NCI-H82 (cell line): ENCODE data around the gene MARCO.
"Not testable (repeated sequence)": the region's sequence is repeated elsewhere in the genome, so short reads cannot be mapped to it uniquely, and the experiment has no call there.

Experiments
- DNase-seq: peaks from one replicate; lab custom pipeline; 2025; lab: John Stamatoyannopoulos, UW

The MARCO gene

GRCh38 chr2:118925981-118926380, 16.0 kb upstream of the MARCO start:
- DNase-seq: no peak

DNA sequence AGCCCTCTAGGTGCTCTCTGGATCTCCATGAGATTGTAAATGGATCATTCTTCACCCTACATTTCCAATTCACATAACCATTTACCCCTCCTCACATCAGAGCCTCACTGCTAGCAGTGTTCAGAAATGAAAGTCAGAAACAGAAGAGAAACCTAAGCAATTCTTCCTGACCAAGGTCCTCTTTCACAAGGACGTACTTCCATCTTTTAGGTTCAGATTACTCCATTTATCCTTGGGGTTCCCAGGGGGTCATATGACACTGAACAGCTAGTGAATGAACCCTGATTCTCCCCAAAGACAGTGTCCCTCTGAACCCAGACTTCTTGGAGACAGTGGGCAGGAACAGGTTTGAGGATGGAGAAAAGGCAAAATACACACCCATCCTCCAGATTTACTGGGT, 12.9 kb upstream of the MARCO start:
- no peak for DNase-seq

DNA sequence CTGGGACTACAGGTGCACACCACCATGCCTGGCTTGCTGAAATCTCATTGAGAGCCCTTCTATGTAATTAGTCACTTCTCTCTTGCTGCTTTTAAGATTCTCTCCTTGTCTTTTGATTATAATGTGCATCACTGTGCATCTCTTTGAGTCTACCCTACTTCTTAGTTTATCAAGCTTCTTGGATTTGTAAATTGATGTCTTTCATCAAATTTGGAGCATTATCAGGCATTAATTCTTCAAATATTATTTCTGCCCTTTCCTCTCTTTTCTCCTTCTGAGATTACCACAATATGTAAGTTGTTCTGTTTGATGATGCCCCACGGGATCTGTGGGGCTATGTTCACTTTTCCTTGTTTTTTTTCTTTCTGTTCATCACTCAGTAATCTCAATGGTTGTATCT, 9.0 kb upstream of the MARCO start:
- no peak for DNase-seq

DNA sequence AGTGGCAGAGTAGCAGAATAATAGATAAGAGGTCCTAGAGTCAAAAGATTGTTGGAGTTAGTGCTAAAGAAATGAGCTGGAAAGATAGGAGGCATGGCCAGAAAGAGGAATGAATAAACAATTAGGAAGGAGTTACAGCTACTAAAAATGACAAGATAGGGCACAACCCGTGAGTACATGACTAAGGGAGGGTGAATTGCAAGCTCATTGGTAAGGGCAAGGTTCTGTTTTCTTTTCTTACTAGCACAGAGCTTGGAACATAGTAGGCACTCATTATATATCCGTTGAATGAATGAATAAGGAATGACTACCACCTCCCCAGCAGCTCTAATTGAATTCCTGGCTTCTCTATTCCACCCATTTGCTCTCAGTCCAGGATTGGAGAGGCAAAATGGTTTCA, 5.7 kb upstream of the MARCO start:
- DNase-seq: no peak

DNA sequence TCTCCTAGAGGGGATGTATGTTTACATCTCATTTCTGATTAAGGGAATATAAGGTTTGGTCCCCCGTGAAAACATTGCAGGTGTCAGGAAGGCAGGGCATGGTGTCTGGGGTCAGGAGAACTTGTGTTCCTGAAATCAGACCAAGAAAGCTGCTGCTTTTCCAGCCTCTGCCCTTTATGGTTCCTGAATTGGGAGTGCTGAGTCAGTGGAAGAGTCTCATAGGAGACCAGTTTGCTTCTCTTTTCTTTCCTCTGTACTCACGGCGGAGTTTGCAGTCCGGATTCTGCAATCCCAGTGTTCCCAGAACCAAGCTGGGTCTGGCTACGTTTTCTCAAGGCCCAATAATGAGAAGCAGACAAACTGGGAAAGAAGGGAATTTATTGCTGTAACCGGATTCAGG, 5.1 kb upstream of the MARCO start:
- DNase-seq: no peak

- DNase-seq: no peak
Observed at GRCh38 chr2:118937817-118938216, 4.2 kb upstream of the MARCO start.

- no peak for DNase-seq
Observed at GRCh38 chr2:118939994-118940393, 2.0 kb upstream of the MARCO start.

DNA sequence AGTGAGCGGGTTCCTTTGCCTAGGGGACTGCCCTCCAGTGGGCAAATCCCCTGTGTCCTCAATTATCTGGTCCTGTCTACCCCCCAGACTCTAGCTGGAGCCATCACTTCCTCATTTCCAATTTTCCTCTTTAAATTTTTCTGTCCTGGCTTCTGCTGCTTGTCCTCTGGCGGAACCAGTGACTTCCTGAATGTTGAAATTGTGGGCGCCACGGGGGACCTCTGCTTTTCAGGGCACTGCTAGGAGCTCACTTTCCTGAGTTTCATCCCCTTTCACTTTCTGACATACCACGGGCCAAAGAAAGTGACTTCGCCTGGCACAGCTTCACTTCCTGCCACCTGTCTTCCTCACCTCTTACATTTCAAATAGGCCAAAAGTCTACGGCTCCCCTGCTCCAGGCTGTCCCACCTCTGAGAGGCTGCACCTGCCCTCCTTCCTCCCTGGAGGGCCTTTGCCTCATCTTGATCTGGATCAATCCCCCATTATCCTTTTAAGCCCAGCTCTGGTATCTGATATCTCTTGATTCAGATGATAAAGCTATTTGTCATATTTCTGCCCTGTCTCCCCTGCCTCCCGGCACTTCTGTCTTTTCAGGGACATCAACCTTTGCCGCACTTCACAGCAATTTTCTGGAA, 1.4 kb upstream of the MARCO start:
- no peak for DNase-seq

GRCh38 chr2:118943286-118943685, 1.3 kb downstream of the MARCO start:
- no peak for DNase-seq

- no peak for DNase-seq
Observed at GRCh38 chr2:118945881-118946280, 3.9 kb downstream of the MARCO start.

- not testable (repeated sequence) for DNase-seq
Observed at GRCh38 chr2:118948266-118948665, 6.3 kb downstream of the MARCO start.

- DNase-seq: no peak
Observed at GRCh38 chr2:118954297-118955060, 12.5 kb downstream of the MARCO start.

DNA sequence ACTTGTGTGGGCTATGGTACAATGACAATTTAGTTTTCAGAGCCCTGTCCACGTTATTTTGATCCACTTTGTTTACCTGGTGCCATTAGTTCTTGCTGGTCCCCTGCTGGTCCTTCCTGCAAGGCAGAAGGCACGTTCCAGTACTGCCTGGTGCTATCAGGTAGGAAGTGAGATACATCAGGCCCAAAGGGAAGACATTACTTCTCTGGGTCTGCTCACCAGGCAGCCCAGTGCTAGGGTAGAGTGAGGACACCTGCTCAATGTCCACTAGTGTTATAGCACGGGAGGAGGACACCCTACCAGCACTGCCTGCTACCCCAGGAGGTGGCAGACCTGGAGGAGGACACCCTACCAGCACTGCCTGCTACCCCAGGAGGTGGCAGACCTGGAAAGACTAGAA, 23.7 kb downstream of the MARCO start:
- no peak for DNase-seq

- DNase-seq: no peak
Observed at GRCh38 chr2:118967124-118967880, 25.3 kb downstream of the MARCO start.

DNA sequence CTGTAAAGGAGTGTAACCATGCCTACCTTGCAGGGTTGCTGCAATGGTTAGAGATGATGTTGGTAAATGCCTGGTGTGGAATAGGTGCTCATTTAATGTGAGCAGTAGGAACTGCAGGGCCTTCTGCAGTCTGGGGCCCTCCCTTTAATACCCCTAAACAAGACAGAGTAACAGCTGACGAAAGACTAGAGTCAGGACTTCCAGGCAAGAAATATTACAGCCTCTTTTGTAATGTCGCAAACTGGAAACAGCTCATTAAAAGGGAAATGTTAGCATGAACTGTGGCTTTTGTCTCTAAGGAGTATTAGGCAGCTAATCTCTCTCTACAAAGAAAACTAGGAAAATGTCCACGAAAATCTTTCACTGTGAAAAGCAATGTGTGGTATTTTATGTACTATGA, 26.0 kb downstream of the MARCO start:
- DNase-seq: no peak

GRCh38 chr2:118968961-118969733, 27.2 kb downstream of the MARCO start:
- DNase-seq: no peak

DNA sequence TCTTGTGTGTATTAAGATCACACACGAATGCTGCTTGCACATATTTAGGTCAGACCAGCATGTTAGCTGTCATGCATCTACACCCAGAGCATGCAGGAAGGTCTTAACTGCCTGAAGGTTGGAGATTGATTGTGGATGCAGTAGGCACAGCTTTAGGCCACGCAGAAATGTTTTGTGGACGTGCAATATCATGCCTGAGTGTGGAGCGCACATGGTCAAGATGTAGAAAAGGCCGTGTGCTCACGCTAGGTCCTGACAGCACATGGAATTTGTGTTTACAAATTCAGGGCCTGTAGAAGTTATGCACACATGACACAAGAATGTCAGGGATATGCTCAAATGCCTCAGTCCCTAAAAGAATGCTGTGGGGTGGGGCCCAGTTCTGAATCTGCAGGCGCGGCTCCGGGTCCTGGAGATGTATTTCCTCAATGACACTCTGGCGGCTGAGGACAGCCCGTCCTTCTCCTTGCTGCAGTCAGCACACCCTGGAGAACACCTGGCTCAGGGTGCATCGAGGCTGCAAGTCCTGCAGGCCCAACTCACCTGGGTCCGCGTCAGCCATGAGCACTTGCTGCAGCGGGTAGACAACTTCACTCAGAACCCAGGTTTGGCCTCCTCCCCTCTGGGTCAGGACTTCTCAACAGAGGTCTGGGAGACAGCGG, 27.9 kb downstream of the MARCO start:
- DNase-seq: no peak

GRCh38 chr2:118970396-118971135, 28.6 kb downstream of the MARCO start:
- no peak for DNase-seq

- DNase-seq: no peak
Observed at GRCh38 chr2:118971245-118972122, 29.5 kb downstream of the MARCO start.

- DNase-seq: no peak
Observed at GRCh38 chr2:118973542-118973951, 31.6 kb downstream of the MARCO start.
